ENCODE results near the gene FAM241B.

- TF ChIP-seq REST (tag by site-specific recombination; IDR thresholded peaks at IDR 0.05) = no peak
- TF ChIP-seq ZNF292 (tag by site-specific recombination; IDR thresholded peaks at IDR 0.05; ENCODE audit: borderline replicate concordance, low read depth) = no peak
- no peak for TF ChIP-seq ZSCAN23 (tag by site-specific recombination; IDR thresholded peaks at IDR 0.05)
- TF ChIP-seq CTCF (tag by site-specific recombination; IDR thresholded peaks at IDR 0.05) = no peak
- no peak for TF ChIP-seq ZNF664 (tag by site-specific recombination; IDR thresholded peaks at IDR 0.05)
- no peak for TF ChIP-seq ZNF274 (IDR thresholded peaks at IDR 0.05; ENCODE audit: low read length)
- no peak for TF ChIP-seq ZNF274 (tag by site-specific recombination; IDR thresholded peaks at IDR 0.05; ENCODE audit: borderline replicate concordance)
- TF ChIP-seq ZBTB7A (tag by site-specific recombination; IDR thresholded peaks at IDR 0.05; ENCODE audit: low read depth) = no peak
- TF ChIP-seq ZNF830 (tag by site-specific recombination; IDR thresholded peaks at IDR 0.05; ENCODE audit: low read depth) = no peak
- no peak for TF ChIP-seq ZNF571 (tag by site-specific recombination; IDR thresholded peaks at IDR 0.05)
- TF ChIP-seq SETDB1 (IDR thresholded peaks at IDR 0.05; ENCODE audit: insufficient read length, low read length) = no peak
- TF ChIP-seq SP2 (tag by site-specific recombination; IDR thresholded peaks at IDR 0.05) = no peak
- TF ChIP-seq ZNF157 (tag by site-specific recombination; IDR thresholded peaks at IDR 0.05) = no peak
- no peak for TF ChIP-seq ZNF488 (tag by site-specific recombination; IDR thresholded peaks at IDR 0.05)
These were observed 10.3 kb downstream of the FAM241B start for GRCh38 chr10:69640196-69640980.
